H7 (cell line): ENCODE results near the gene DBH. TPM values are rescaled to one million over a fixed set of nuclear protein-coding genes. Genes with fewer than 3 reads are reported as not detected.

Experiments used
- DNase-seq: peaks from one replicate; pipeline ENCODE4 v3.0.0; 2012
- H3K27me3 ChIP-seq: 2 replicates; pipeline ENCODE4 v1.6.0; 2011; ENCODE audit warnings: mild to moderate bottlenecking, low read length; ENCODE audit not compliant: control insufficient read depth, insufficient read depth
- H3K36me3 ChIP-seq: replicated peaks from 2 replicates; pipeline ENCODE4 v1.5.1; 2011; ENCODE audit warnings: low read length; ENCODE audit not compliant: control insufficient read depth, insufficient read depth
- H3K4me3 ChIP-seq: 2 replicates; pipeline ENCODE4 v1.5.1; 2011; ENCODE audit warnings: low read depth, mild to moderate bottlenecking, control low read depth, low read length, moderate library complexity; ENCODE audit not compliant: insufficient read depth
- total RNA-seq: library from RNA; depleted of rRNA; stranded (reverse); fragments of >200 nt; shearing (Covaris generic); gene quantifications from 2 replicates; pipeline ENCODE4 v1.2.3, GENCODE V29; 2014

The DBH gene
- total RNA-seq, 1 experiment from 2014 or later, result 0.07 TPM

DNA sequence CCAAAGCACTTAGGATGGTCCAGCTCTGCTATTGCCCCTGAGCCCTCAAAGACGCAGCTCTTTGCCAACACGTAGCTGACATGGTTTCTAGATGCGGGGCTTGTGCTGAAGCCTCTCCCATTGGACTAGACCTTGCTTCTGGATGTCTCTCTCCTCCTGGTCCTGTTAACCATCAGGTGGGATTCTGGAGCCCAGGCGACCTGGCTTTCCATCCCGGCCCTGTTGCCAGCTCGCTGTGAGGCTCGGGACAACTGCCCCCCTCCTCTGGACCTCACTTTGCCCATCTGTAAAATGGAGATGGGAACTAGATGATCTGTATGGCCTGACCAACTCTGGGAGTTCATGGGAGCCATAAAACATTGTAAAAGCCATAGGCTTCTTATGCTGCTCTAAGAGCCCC lies 4.0 kb downstream of the DBH start:
- Histone ChIP-seq H3K4me3 (no peak overlapping the region), H3K36me3 (no peaks in the 10 kb centered on the region), H3K27me3 (no peaks in the 10 kb centered on the region)
- DNase-seq, result no peak

DNA sequence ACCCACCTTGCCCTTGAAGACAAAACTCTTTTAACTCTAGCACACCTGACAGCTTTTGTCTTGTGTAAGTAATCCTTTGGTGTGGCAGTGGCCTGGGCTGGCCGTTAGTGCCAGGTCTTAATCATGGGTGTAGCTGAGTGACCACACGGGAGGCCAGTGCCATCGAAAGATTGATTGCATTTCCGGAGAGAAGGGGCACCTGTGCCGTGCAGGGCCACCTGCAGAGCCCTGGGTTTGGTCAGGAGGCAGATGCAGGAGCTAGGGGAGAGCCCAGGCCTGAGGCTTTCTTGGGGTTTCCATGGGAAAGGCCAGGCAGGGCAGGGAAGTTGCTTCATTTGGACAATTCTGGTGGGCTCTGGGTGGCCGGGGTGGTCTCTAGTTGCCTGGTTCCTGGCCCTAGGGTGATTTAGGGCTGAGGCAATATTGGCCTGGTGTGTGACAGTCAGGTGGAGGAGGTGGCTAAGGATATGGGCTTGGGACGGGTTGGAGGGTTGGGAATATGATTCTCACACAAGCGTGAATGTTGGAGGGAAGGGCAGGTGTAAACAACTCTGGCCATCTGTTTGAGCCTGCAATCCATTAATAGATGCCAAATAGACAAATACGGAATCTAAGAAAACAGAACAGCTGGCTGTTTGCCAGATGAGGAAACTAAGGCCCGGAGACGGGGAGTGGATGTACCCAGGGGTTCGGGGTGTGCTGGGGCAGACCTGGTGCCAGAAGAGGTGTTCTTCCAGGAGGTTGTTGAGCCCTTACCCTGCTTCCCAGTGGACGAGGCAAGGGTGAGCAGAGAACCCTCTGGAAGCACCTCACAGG lies 4.6 kb downstream of the DBH start:
- DNase-seq, result no peak
- Histone ChIP-seq H3K27me3 (no peaks in the 10 kb centered on the region), H3K4me3 (no peak overlapping the region), H3K36me3 (no peaks in the 10 kb centered on the region)

DNA sequence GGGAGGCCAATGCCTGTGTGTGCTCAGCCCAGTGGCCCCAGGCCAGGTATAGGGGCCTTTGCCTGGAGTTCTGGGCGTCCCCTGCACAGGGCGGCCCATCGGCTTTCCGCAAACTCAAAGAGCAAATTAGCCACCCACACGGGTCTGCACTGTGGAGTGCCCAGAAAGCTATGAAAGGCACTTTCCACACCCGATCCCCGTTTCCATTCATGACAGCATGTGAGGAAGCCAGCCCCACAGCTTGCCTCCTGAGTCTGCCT lies 5.2 kb downstream of the DBH start:
- Histone ChIP-seq H3K36me3 (no peaks in the 10 kb centered on the region), H3K4me3 (no peak overlapping the region), H3K27me3 (no peaks in the 10 kb centered on the region)
- DNase-seq, result no peak

DNA sequence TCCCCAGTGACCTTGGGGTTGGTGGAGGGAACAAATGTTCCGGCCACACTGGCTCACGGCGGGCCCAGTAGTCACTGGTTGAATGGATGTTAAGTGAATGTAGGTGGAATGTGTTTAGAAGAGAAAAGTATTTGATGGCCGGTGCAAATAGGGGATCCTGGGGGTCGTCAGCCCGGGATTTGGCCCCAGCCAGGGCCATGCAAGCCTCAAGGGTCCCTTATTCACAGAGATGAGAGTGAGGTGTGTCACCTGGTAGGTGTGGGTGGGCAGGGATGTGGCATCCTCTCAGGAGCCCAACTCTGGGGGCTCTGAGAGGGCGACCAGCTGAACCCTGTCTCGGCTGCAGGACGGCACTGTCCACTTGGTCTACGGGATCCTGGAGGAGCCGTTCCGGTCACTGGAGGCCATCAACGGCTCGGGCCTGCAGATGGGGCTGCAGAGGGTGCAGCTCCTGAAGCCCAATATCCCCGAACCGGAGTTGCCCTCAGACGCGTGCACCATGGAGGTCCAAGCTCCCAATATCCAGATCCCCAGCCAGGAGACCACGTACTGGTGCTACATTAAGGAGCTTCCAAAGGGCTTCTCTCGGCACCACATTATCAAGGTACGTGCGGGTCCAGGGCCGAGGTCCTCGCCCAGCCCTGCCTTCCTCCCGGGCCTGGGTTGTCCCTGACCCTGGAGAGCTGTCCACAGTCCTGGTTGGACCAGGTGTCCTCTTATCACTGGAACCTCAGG lies 5.9 kb downstream of the DBH start:
- no peak overlapping the region for H3K4me3 ChIP-seq
- DNase-seq, result no peak
- H3K36me3 ChIP-seq, result no peaks in the 10 kb centered on the region
- H3K27me3 ChIP-seq, result no peaks in the 10 kb centered on the region

DNA sequence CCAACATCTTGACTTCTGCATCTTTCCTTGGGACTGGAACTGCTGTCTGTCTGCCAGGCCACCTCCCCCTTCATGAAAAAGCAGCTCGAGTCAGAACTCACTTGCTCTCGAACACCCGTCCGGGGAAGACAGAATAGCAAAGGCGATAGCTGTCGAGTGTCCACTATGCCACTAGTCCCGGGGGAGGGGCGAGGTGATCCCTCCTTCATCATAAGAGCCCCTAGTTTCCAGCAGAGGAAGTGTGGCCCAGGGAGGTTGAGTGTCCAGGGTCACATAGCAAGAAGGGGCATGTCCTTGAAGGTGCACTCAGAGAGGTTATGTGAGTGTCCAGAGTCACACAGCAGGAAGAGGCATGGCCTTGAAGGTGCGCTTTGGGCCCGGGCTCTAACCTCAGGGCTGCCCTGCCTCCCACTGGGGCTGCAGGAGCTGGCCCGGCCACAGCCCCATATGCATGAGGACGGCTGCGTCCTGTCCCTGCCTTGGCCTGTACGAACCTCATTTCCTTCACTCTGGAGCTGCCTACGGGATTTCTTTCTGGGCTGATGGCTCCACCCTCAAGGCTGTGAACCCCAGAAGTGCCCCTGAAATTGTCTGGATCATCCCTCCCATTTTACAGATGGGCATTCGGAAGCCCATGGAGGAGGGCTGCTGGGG lies 6.7 kb downstream of the DBH start:
- DNase-seq, result no peak
- Histone ChIP-seq H3K36me3 (no peaks in the 10 kb centered on the region), H3K4me3 (no peak overlapping the region), H3K27me3 (no peaks in the 10 kb centered on the region)

DNA sequence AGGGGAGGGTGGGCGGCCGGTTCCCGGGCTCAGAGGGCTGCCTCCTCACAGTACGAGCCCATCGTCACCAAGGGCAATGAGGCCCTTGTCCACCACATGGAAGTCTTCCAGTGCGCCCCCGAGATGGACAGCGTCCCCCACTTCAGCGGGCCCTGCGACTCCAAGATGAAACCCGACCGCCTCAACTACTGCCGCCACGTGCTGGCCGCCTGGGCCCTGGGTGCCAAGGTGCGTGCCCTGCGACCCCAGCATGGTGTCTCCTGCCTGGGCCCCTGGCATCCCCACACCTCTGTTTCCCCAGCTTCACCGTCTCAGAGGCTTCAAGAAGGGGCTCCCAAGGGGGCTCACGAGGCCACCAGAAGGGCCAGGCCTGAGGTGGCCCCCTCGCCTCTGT lies 7.2 kb downstream of the DBH start:
- no peak for DNase-seq
- no peaks in the 10 kb centered on the region for H3K36me3 ChIP-seq
- no peak overlapping the region for H3K4me3 ChIP-seq
- no peaks in the 10 kb centered on the region for H3K27me3 ChIP-seq

DNA sequence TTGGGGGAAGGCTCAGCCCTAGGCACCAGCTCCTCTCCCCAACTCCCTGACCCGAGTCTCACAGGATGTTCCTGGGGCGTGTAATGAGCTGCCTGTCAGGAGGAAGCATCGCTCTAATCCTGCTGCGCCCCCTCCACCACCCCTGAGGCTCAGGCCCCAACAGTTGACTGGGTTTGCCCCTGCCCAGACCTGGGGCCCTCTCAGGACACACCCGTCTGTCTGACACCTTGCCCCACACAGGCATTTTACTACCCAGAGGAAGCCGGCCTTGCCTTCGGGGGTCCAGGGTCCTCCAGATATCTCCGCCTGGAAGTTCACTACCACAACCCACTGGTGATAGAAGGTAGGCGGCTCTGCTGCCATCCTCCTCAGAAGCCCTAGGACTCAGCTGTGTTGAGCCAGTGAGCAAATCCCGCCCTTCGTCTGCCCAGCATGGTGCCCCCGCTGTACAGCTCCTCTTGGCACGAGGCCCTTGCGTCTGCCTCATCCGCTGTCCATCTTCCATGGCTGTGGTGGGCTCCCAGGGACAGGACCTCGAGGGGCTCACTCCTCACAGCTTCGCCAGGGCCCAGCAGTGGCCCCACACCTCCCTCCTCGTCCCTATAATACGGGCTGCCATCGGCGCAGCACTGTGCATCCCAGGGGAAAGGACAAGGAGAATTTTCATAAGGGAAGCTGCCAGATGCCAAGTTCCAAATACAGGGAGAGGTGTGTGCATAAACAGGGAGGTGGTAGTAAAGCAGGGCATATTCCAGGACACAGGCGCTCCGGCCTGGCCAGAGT lies 8.0 kb downstream of the DBH start:
- H3K4me3 ChIP-seq, result no peak overlapping the region
- DNase-seq, result no peak
- no peaks in the 10 kb centered on the region for H3K27me3 ChIP-seq
- H3K36me3 ChIP-seq, result no peaks in the 10 kb centered on the region

DNA sequence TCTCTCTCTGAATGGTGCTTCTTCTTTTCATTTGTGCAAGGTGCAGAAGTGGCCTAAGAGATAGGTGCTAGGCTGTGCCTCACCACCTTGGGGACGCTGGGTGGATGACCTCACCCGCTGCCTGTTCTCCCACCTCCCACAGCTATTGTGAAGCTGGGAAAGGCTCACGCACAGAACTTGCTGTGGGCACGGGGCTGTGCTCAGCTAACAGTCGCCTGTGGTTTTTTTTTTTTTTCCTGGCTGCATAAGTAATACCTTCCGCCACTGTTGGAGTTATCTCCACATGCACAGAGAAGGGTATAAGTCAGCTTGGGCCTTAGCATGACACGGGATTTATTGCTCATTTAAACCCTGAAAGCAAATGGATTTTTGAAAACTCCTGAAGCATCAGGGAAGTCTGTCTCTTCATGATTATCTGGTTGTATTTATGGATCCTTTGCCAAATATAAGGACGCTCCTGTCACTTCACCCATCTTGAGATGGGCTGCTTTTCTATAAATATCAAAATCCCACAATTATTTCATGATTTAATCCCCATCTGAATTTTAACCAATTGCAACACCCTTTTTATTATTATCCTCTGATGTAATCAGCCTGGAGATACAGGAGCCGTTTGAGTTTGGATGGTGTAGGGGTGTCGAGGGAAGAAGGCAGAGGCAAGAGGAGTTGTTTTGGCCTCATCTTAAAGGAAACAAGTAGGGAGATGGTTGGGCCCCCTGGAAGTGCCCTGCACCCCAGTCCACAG lies 9.0 kb downstream of the DBH start:
- no peak for DNase-seq
- H3K4me3 ChIP-seq, result no peak overlapping the region
- no peaks in the 10 kb centered on the region for H3K36me3 ChIP-seq
- no peaks in the 10 kb centered on the region for H3K27me3 ChIP-seq

DNA sequence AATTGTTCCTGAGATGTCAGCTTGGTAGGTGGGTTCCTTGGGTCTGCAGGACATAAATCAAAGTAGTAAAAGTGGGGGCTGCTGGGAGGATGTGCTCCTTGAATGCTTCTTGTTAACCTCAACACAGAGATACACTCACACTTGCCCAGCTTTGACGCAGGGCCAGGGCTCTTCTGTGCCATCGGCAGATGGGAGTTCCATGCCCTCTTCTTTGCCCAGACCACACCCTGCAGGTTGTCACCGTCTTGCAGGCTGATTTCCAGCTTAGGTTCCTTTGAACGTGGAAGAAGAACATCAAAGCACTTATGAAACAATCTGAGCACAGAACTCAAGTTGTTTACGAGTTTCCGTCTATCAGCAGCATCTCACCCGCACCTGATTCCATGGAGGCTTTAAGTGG lies 11.0 kb downstream of the DBH start:
- no peak overlapping the region for H3K4me3 ChIP-seq
- no peaks in the 10 kb centered on the region for H3K36me3 ChIP-seq
- no peak for DNase-seq
- H3K27me3 ChIP-seq, result no peaks in the 10 kb centered on the region

DNA sequence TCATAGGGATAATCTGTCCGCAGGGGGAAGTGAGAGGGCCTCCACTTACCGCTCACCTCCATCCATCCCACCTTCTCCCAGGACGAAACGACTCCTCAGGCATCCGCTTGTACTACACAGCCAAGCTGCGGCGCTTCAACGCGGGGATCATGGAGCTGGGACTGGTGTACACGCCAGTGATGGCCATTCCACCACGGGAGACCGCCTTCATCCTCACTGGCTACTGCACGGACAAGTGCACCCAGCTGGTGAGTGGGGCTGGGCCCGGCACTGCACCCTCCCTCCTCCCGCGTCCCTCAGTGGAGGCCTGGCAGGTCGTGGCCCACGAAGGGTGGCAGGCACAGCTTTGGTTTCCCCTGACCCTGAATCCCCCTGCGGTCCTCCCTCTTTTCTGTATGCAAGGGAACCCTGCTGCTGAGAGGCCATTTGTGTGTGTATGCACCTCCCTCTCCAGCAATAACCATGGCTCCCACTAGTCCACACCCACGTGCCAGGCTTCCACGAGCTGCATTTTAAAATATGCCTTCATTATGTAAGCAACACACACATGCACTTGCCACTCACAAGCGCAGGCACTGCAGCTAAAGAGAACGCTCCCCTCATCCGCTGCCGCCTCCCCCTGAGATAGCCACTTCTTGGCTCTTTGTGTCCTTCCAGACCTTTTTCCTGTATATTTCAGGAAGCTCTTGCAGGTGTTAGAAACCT lies 11.8 kb downstream of the DBH start:
- no peaks in the 10 kb centered on the region for H3K36me3 ChIP-seq
- no peaks in the 10 kb centered on the region for H3K27me3 ChIP-seq
- H3K4me3 ChIP-seq, result no peak overlapping the region
- no peak for DNase-seq

DNA sequence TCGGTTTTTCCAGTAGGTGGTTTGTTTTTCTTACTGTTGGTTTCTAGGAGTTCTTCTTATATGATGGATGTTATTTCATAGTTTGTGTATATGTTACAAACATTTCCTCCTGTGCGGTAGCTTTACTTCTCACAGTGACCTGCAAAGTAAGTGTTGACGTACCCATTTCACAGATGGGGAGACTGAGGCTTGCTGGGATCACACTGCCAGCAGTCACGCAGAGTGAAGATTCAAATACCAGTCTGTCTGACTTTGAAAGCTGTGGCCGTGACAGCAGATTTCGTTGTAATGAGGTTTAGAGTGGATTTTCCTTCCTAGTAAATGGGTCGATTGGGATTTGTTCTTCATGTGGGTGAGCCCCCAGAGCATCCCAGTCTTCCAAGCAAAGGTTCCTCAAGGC lies 13.0 kb downstream of the DBH start:
- Histone ChIP-seq H3K27me3 (no peaks in the 10 kb centered on the region), H3K36me3 (no peaks in the 10 kb centered on the region), H3K4me3 (no peak overlapping the region)
- no peak for DNase-seq

DNA sequence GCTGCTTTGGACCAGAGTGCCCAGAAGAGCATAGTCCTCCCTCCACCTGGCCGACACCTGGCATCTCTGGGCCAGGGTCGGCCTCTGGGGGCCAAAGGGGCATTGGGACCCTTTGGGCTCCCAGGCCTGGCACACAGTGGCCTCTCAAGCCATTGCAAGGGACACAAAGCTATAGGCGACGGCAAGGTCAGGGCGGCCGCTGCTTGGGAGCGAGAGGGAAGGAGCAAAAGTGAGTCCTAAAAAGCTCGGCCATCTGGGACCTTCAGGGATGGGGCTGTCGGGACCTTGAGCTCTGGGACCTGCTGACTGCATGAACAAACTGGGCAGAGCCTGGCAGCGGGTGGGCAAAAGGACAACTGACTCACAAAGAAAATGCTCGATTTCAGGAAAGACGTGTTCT lies 13.9 kb downstream of the DBH start:
- no peak overlapping the region for H3K4me3 ChIP-seq
- no peak for DNase-seq
- no peaks in the 10 kb centered on the region for H3K36me3 ChIP-seq
- no peaks in the 10 kb centered on the region; the same call in 1 of the 2 replicates for H3K27me3 ChIP-seq

DNA sequence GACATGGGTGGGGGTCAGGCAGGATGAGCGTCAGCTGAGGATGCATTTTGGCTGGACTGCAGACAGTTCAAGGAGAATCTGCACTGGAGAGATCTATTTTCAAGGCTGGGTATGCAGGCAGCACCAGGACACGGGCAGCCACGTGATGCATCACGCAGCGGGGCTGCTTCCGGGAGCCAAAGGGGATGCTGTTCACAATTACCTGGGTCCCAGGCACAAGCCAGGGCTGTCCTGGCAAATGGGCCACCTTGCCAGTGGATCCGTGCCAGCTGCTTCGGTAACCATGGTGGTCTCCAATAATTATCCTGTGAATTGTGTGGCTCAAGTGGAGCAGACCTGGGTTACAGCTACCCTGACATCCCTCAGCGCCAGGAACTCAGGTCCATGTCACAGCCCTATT lies 17.5 kb downstream of the DBH start:
- no peak for DNase-seq
- Histone ChIP-seq H3K4me3 (no peak overlapping the region), H3K27me3 (peaks cover 2% of the 10 kb centered on the region; the same call in 1 of the 2 replicates), H3K36me3 (no peaks in the 10 kb centered on the region)
